Left lung (tissue), 10 donors: ENCODE results near the gene RAI1. TPM values are rescaled to one million over a fixed set of nuclear protein-coding genes. Genes with fewer than 3 reads are reported as not detected.

Source experiments
- ATAC-seq: fragments of 200-7000 bp; cut with Tn5 transposase; one replicate; pipeline ENCODE4 v1.9.1; 2020; ENCODE audit warnings: moderate library complexity
- DNase-seq, 4 donors: peaks; one replicate each; pipeline ENCODE4 v3.0.0-alpha.2; 2013 to 2020
- H3K27ac ChIP-seq, 2 donors: fragments of 200-600 bp; sonication (generic) in 1 of 2; one replicate each; pipeline versions ENCODE4 v1.5.0 to v1.8.0; 2020 to 2021
- H3K27me3 ChIP-seq, 2 donors: fragments of 200-600 bp; sonication (generic) in 1 of 2; one replicate each; pipeline versions ENCODE4 v1.5.0 to v1.8.0; 2020 to 2021
- H3K36me3 ChIP-seq, 2 donors: fragments of 200-600 bp; sonication (generic) in 1 of 2; one replicate each; pipeline versions ENCODE4 v1.5.0 to v1.8.0; 2020 to 2021
- H3K4me1 ChIP-seq, 2 donors: fragments of 200-600 bp; one replicate each; pipeline ENCODE4 v1.8.0; 2021
- H3K4me3 ChIP-seq, 2 donors: fragments of 200-600 bp; sonication (generic) in 1 of 2; one replicate each; pipeline versions ENCODE4 v1.5.0 to v1.8.0; 2020 to 2021; ENCODE audit warnings: mild to moderate bottlenecking in 1 of 2
- H3K9me3 ChIP-seq, 2 donors: fragments of 200-600 bp; sonication (generic) in 1 of 2; one replicate each; pipeline versions ENCODE4 v1.5.0 to v1.8.0; 2020 to 2021
- intact Hi-C, 2 donors: fragments of 100-400 bp; cut with DNase I; formaldehyde crosslinking; loops; one replicate each; pipeline versions ENCODE4 v1.11.2 to v1.14.2; 2022
- polyA plus RNA-seq, 6 donors: library from polyadenylated mRNA; unstranded; fragments of 120-200 nt; gene quantifications; one replicate each; pipeline ENCODE4 v1.2.1, GENCODE V29; 2013; ENCODE audit not compliant: insufficient read length in 6 of 6
- total RNA-seq, 2 donors: library from RNA; stranded (reverse); fragmentation: NEBNext Ultra II Directional; extraction: Animal tissue kit (Norgen Biotek cat#: 25700); gene quantifications; one replicate each; pipeline ENCODE4 v1.2.1, GENCODE V29; 2021
- TF ChIP-seq, protein P1 (sequence below), 2 donors: fragments of 200-600 bp; sonication (generic) in 1 of 2; IDR thresholded peaks; one replicate each; pipeline versions ENCODE4 v1.5.0 to v1.8.0; 2021; ENCODE audit warnings: antibody characterized with exemption in 2 of 2
- donor health status: DM: no; HTN: yes; CAD: no.
- donor health status: DM: no; HTN: no; CAD: no.

Gene RAI1
- total and polyA plus RNA-seq, 8 donors, result 28.8 to 43.8 (median 34.7) TPM

- no peak for DNase-seq
- intact Hi-C loops, result no loop called here
- no peaks in the 10 kb centered on the region for H3K9me3 ChIP-seq
- no peak overlapping the region for H3K27ac ChIP-seq
- ATAC-seq, result peak; percentile 22
- H3K4me3 ChIP-seq, result no peak overlapping the region
- TF ChIP-seq, protein P1, sequence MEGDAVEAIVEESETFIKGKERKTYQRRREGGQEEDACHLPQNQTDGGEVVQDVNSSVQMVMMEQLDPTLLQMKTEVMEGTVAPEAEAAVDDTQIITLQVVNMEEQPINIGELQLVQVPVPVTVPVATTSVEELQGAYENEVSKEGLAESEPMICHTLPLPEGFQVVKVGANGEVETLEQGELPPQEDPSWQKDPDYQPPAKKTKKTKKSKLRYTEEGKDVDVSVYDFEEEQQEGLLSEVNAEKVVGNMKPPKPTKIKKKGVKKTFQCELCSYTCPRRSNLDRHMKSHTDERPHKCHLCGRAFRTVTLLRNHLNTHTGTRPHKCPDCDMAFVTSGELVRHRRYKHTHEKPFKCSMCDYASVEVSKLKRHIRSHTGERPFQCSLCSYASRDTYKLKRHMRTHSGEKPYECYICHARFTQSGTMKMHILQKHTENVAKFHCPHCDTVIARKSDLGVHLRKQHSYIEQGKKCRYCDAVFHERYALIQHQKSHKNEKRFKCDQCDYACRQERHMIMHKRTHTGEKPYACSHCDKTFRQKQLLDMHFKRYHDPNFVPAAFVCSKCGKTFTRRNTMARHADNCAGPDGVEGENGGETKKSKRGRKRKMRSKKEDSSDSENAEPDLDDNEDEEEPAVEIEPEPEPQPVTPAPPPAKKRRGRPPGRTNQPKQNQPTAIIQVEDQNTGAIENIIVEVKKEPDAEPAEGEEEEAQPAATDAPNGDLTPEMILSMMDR (IDR thresholded peaks at IDR 0.05), result no peak
- H3K27me3 ChIP-seq, result no peaks in the 10 kb centered on the region
- H3K4me1 ChIP-seq, result peaks cover 0 to 20% of the 10 kb centered on the region in 2 donors
- peaks cover 0 to 49% of the 10 kb centered on the region in 2 donors for H3K36me3 ChIP-seq
These were observed 111.5 kb downstream of the RAI1 start for GRCh38 chr17:17792551-17793377.

GRCh38 chr17:17793378-17794214 is 112.3 kb downstream of the RAI1 start:
- H3K27me3 ChIP-seq, result no peaks in the 10 kb centered on the region
- TF ChIP-seq, protein P1 (IDR thresholded peaks at IDR 0.05), result no peak
- no peak overlapping the region for H3K4me3 ChIP-seq
- ATAC-seq (no peak), DNase-seq (no peak)
- peaks cover 0 to 57% of the 10 kb centered on the region in 2 donors for H3K36me3 ChIP-seq
- H3K9me3 ChIP-seq, result no peaks in the 10 kb centered on the region
- H3K4me1 ChIP-seq, result peaks cover 0 to 20% of the 10 kb centered on the region in 2 donors
- no peak overlapping the region for H3K27ac ChIP-seq
- intact Hi-C loops, result no loop called here

GRCh38 chr17:17794382-17794781 is 113.1 kb downstream of the RAI1 start:
- H3K4me3 ChIP-seq, result no peak overlapping the region
- H3K9me3 ChIP-seq, result no peaks in the 10 kb centered on the region
- H3K27ac ChIP-seq, result no peak overlapping the region
- DNase-seq, result no peak
- H3K27me3 ChIP-seq, result no peaks in the 10 kb centered on the region
- ATAC-seq, result no peak
- H3K4me1 ChIP-seq, result peaks cover 0 to 20% of the 10 kb centered on the region in 2 donors
- H3K36me3 ChIP-seq, result peaks cover 0 to 65% of the 10 kb centered on the region in 2 donors
- intact Hi-C loops, result no loop called here
- TF ChIP-seq, protein P1 (IDR thresholded peaks at IDR 0.05), result no peak

- Histone ChIP-seq H3K4me1 (peaks cover 0 to 20% of the 10 kb centered on the region in 2 donors), H3K4me3 (no peak overlapping the region), H3K27ac (no peak overlapping the region), H3K9me3 (no peaks in the 10 kb centered on the region), H3K36me3 (peaks cover 0 to 67% of the 10 kb centered on the region in 2 donors), H3K27me3 (no peaks in the 10 kb centered on the region)
- DNase-seq, result no peak
- ATAC-seq, result no peak
- intact Hi-C loops, result no loop called here
- TF ChIP-seq, protein P1 (IDR thresholded peaks at IDR 0.05), result no peak
These were observed 114.0 kb downstream of the RAI1 start for GRCh38 chr17:17795296-17795695.
